Islet of Langerhans (tissue), 1 donor: ENCODE measurements around the gene HOXA3.

Experiments used
- FAIRE-seq: peaks from one replicate; lab custom pipeline; 2011; peaks lifted over from hg19 to GRCh38; lab: Jason Lieb, UNC

Gene HOXA3

GRCh38 chr7:27082171-27082570, 70.2 kb downstream of the HOXA3 start:
- FAIRE-seq = no peak

- no peak for FAIRE-seq
Measured at GRCh38 chr7:27080844-27081436, 71.4 kb downstream of the HOXA3 start.

GRCh38 chr7:27079234-27079975, 73.0 kb downstream of the HOXA3 start:
- FAIRE-seq = no peak

GRCh38 chr7:27078616-27079233, 73.7 kb downstream of the HOXA3 start:
- FAIRE-seq = no peak

GRCh38 chr7:27073076-27073475, 79.3 kb downstream of the HOXA3 start:
- no peak for FAIRE-seq

GRCh38 chr7:27071622-27072390, 80.6 kb downstream of the HOXA3 start:
- FAIRE-seq = no peak

- no peak for FAIRE-seq
Measured at GRCh38 chr7:27068259-27068658, 84.1 kb downstream of the HOXA3 start.

GRCh38 chr7:27066148-27066547, 86.2 kb downstream of the HOXA3 start:
- no peak for FAIRE-seq

- no peak for FAIRE-seq
Measured at GRCh38 chr7:27065709-27066108, 86.7 kb downstream of the HOXA3 start.

GRCh38 chr7:27064661-27065060, 87.7 kb downstream of the HOXA3 start:
- no peak for FAIRE-seq

- FAIRE-seq = no peak
Measured at GRCh38 chr7:27064159-27064558, 88.2 kb downstream of the HOXA3 start.

GRCh38 chr7:27062946-27063345, 89.4 kb downstream of the HOXA3 start:
- FAIRE-seq = no peak
